Measurements from ENCODE around the gene SNX19.

The SNX19 gene

DNA sequence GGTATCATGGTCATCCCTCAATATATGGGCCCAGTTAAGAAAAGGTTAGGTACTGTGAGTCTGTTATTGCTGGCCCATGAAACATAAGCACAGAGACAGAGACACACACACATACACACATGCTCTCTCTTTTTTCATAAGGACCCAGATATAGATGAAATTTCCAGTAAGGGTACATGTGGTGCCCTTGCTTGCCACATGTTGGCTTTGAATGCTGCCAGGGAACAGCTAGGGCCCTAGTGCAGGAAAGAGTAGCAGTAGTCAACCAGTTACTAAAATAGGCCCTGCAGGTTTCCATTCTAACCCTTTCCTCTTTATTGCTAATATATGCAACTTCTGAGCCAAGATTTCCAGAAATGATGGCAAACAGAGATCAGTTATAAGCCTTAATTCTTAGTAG, 9.1 kb downstream of the SNX19 start:
- DNase-seq (ENCODE audit: low read depth), result no peak

GRCh38 chr11:130906616-130907015, 9.7 kb downstream of the SNX19 start:
- DNase-seq (ENCODE audit: low read depth), result no peak

GRCh38 chr11:130905512-130905911, 10.8 kb downstream of the SNX19 start:
- DNase-seq (ENCODE audit: low read depth), result no peak

DNA sequence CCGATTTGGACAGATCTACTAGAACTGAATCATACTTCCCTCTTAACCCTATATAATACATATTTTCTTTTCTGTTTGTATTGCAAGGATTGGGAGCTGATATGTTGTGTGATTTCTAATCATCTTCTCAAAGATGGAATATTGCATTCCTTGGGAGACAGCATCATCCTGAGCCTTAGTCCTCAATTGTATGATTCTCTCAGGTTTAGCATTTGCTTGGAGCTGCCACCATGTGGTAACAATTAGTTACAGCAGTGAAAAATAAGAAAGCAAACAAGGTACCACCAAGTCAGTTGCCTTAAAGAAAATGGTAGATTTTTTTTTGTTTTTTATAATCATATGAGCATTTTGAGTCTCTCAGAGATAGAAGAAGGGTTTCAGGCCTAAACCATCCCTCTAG, 11.9 kb downstream of the SNX19 start:
- DNase-seq (ENCODE audit: low read depth), result no peak

- DNase-seq (ENCODE audit: low read depth), result no peak
These were observed 13.9 kb downstream of the SNX19 start for GRCh38 chr11:130902380-130902779.

DNA sequence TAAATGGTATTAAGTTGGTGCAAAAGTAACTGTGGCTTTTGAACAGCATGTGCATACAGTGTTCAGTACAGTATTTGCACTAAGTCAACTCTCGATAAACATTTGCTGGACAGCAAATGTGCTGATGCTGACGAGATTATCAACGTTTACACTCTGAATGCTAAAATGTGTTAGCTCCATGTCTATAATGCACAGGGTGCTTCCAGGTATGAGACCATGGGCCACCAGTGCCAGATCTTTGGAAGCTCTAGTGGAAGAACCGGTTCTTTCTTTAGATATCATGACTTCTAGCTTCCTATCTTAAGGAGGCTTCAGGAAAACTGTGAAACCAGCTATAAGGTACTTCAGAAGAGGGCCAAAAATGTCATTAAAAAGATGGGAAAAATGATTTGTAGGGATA, 17.2 kb downstream of the SNX19 start:
- no peak for DNase-seq (ENCODE audit: low read depth)

DNA sequence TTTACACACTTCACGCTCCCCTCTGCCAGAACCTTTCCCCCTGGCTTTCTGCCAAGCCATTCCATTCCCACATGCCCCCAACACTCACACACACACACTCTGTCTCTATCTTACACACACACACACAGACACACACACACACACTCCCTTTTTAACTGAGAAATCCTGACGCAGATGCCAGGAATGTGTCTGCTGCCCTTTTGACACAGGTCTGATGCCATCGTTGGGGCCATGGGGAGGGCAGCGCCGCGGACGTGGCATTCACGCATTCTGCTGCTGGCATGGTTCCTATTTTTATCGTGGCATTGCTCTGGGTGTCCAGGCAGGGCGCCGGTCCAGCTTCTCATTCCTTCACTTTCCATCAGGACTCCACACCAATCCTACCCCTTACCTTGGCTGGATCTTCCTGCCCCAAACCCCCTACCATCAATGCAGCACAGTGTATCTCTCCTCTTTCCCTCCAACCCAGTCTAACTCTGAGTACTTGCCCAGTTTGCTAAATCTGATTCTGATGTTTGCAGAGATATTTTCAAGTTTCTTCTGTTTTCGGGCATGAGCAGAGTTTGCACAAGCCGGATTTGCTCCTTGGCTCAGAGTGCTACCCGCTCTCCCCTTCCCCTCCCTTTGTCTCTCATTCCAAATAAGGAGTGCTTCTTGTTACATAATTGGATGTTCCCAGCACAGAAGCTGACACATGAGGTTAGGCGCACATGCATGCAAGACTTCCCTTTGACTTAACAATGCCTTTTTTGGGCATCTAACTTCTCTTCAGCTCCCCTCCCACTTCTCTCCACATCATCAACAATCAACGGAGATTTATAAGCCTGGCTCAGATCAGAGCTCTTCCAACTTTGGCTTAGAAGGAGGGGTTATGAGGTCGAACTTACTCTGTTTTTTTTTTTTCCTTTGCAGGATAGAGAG, 18.8 kb downstream of the SNX19 start:
- peak; percentile 63 for DNase-seq (ENCODE audit: low read depth)

DNA sequence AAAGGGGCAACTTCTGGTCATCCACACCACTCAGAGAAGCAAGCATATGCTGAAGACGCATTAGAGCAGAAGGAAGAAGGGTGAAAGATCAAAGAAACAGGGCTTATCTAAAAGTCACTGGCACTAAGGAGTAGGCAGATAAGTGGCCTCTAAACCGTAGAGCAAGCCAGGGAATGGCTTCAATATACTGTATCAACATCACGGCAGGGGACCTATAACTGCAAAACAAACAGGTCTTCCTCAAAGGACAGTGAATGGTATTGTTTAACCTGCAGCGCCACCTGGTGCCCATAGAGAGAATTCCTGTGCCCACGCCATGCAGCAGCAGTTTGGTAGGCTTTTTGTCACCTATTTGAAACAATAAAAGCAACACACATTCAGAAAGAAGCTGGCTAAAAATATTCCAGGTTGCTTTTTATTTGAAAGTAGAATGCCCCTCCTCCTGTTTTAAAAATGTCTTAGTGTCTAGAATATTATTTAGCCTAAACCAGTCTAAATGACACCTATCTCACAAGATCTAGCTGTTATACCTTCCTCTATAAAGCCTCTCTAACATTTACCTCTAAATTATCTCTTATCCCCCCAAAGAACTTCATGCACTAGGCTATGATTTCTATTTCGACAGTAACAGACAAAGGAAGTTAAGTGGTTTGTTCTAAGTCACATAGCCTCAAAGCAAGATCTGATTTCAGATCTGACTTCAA, 21.8 kb downstream of the SNX19 start:
- DNase-seq (ENCODE audit: low read depth), result peak; percentile 35

DNA sequence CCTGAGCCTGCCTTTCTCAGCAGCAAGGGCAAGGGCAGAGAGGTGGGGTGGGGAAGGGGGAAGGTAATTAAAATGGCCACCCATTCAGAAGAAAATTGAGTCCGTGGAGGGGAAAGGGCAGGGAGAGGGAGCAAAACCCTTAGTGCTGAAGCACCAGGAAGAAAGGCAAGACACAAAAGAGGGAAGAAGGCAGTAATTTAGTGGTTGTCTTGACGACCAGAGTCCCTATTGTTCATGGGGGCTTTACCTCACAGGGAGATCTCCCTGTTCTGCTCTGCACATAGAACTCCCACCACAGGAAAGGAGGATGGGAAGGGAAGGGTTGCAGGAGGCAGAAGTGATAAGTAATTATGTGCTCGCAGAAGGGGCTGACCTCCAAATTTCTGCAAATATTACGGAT, 23.4 kb downstream of the SNX19 start:
- DNase-seq (ENCODE audit: low read depth), result no peak

GRCh38 chr11:130891326-130891725, 25.0 kb downstream of the SNX19 start:
- no peak for DNase-seq (ENCODE audit: low read depth)

GRCh38 chr11:130890039-130890745, 26.1 kb downstream of the SNX19 start:
- DNase-seq (ENCODE audit: low read depth), result no peak

GRCh38 chr11:130888790-130889189, 27.5 kb downstream of the SNX19 start:
- DNase-seq (ENCODE audit: low read depth), result no peak

- DNase-seq (ENCODE audit: low read depth), result no peak
These were observed 29.6 kb downstream of the SNX19 start for GRCh38 chr11:130886704-130887103.

GRCh38 chr11:130882138-130882551, 34.1 kb downstream of the SNX19 start:
- DNase-seq (ENCODE audit: low read depth), result no peak

- no peak for DNase-seq (ENCODE audit: low read depth)
These were observed 34.7 kb downstream of the SNX19 start for GRCh38 chr11:130881475-130882137.

- DNase-seq (ENCODE audit: low read depth), result no peak
These were observed 36.4 kb downstream of the SNX19 start for GRCh38 chr11:130879836-130880235.

GRCh38 chr11:130876931-130877915, 39.1 kb downstream of the SNX19 start:
- no peak for DNase-seq (ENCODE audit: low read depth)

DNA sequence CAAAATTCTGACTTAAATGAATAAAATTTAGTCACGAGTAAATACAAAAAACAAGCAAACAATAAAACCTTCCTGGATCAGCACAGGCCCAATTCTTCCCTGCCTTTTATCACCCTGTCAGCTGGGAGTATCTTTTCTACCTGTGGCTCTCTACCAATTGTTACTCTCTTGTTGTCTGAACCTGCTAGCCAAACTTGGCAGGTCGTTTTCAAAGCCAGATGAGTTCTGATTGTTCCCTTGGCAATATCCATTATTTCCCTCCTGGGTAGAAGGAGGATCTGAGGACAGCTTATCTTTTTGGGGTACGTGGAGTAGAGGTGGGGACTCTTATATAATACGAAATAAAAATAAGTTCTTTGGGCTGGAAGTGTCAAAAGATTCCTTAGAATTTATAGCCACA, 40.2 kb downstream of the SNX19 start:
- DNase-seq (ENCODE audit: low read depth), result no peak

- no peak for DNase-seq (ENCODE audit: low read depth)
These were observed 41.2 kb downstream of the SNX19 start for GRCh38 chr11:130874955-130875531.

GRCh38 chr11:130874396-130874795, 41.9 kb downstream of the SNX19 start:
- DNase-seq (ENCODE audit: low read depth), result no peak

- DNase-seq (ENCODE audit: low read depth), result no peak
These were observed 42.5 kb downstream of the SNX19 start for GRCh38 chr11:130873761-130874160.

Measured in fibroblast of the conjunctiva (primary cell).